HEK293 (cell line): Measurements from ENCODE around the gene CD9.

Experiments used
- CTCF ChIA-PET: fragments of 350-600 bp; formaldehyde crosslinking; extraction: SDS; loops from one replicate; lab custom pipeline; 2021; ENCODE audit warnings: antibody characterized with exemption; lab: Yijun Ruan, JAX
- POLR2A ChIA-PET: fragments of 300-600 bp; formaldehyde crosslinking; extraction: SDS; loops from one replicate; lab custom pipeline; 2020; ENCODE audit warnings: antibody characterized with exemption, inconsistent platforms; lab: Yijun Ruan, JAX
- H3K27ac ChIP-seq: fragments of 200-500 bp; sonication (Bioruptor generic); 2 replicates; pipeline ENCODE4 v1.5.1; 2014; ENCODE audit warnings: low read depth, low read length, control low read depth, inconsistent platforms; ENCODE audit errors: extremely low read depth
- H3K36me3 ChIP-seq, 2 experiments: fragments of 200-500 bp in 1 of 2; sonication (Bioruptor generic) in 1 of 2; 1 replicate in 1 of 2; 2 replicates in 1 of 2; pipeline ENCODE4 v1.5.1; 2014 to 2017; ENCODE audit warnings: inconsistent platforms in 2 of 2, low read length in 2 of 2; ENCODE audit not compliant: control insufficient read depth in 2 of 2, insufficient read depth in 1 of 2
- H3K4me1 ChIP-seq: fragments of 200-500 bp; sonication (Bioruptor generic); 2 replicates; pipeline ENCODE4 v1.5.1; 2014; ENCODE audit warnings: mild to moderate bottlenecking, low read length, inconsistent platforms; ENCODE audit not compliant: control insufficient read depth, insufficient read depth
- H3K4me3 ChIP-seq: 2 replicates; pipeline ENCODE4 v1.5.1; 2011; ENCODE audit warnings: low read depth, mild to moderate bottlenecking, control low read depth, low read length, moderate library complexity
- H3K9me3 ChIP-seq: fragments of 200-500 bp; sonication (Bioruptor generic); 2 replicates; pipeline ENCODE4 v1.5.1; 2014; ENCODE audit warnings: low read depth, low read length, inconsistent platforms; ENCODE audit not compliant: control insufficient read depth, insufficient read depth
- YY2 ChIP-seq: fragments of 450-650 bp; formaldehyde crosslinking; IDR thresholded peaks from 2 replicates; pipeline ENCODE4 v1.5.1; 2016; ENCODE audit warnings: missing biosample characterization, missing genetic modification characterization
- ZBTB21 ChIP-seq: fragments of 450-650 bp; formaldehyde crosslinking; IDR thresholded peaks from 2 replicates; pipeline ENCODE4 v1.5.1; 2017; ENCODE audit warnings: missing biosample characterization, missing genetic modification characterization
- ZBTB48 ChIP-seq: fragments of 450-650 bp; formaldehyde crosslinking; IDR thresholded peaks from 2 replicates; pipeline ENCODE4 v1.5.1; 2016; ENCODE audit warnings: missing biosample characterization, missing genetic modification characterization
- ZBTB8A ChIP-seq: fragments of 450-650 bp; formaldehyde crosslinking; IDR thresholded peaks from 2 replicates; pipeline ENCODE4 v1.5.1; 2016; ENCODE audit warnings: missing biosample characterization, missing genetic modification characterization
- ZNF112 ChIP-seq: fragments of 450-650 bp; formaldehyde crosslinking; IDR thresholded peaks from 2 replicates; pipeline ENCODE4 v1.5.0; 2017; ENCODE audit warnings: missing biosample characterization, missing genetic modification characterization
- ZNF114 ChIP-seq: fragments of 450-650 bp; formaldehyde crosslinking; IDR thresholded peaks from 2 replicates; pipeline ENCODE4 v1.5.0; 2017; ENCODE audit warnings: missing biosample characterization, missing genetic modification characterization
- ZNF121 ChIP-seq: fragments of 450-650 bp; formaldehyde crosslinking; IDR thresholded peaks from 2 replicates; pipeline ENCODE4 v1.5.1; 2016; ENCODE audit warnings: missing biosample characterization, missing genetic modification characterization
- ZNF214 ChIP-seq: fragments of 450-650 bp; formaldehyde crosslinking; IDR thresholded peaks from 2 replicates; pipeline ENCODE4 v1.5.1; 2017; ENCODE audit warnings: missing biosample characterization, mild to moderate bottlenecking, missing genetic modification characterization, borderline replicate concordance
- ZNF335 ChIP-seq: fragments of 450-650 bp; formaldehyde crosslinking; conservative IDR thresholded peaks from 2 replicates; pipeline ENCODE4 v1.5.1; 2016; ENCODE audit warnings: missing biosample characterization, missing genetic modification characterization
- ZNF394 ChIP-seq: fragments of 450-650 bp; formaldehyde crosslinking; IDR thresholded peaks from 2 replicates; pipeline ENCODE4 v1.5.1; 2016; ENCODE audit warnings: missing biosample characterization, missing genetic modification characterization, mild to moderate bottlenecking, moderate library complexity, borderline replicate concordance
- ZNF426 ChIP-seq: fragments of 450-650 bp; formaldehyde crosslinking; IDR thresholded peaks from 2 replicates; pipeline ENCODE4 v1.5.1; 2017; ENCODE audit warnings: missing biosample characterization, missing genetic modification characterization, mild to moderate bottlenecking, inconsistent platforms, moderate library complexity
- ZNF514 ChIP-seq: fragments of 450-650 bp; formaldehyde crosslinking; IDR thresholded peaks from 2 replicates; pipeline ENCODE4 v1.5.1; 2016; ENCODE audit warnings: missing biosample characterization, missing genetic modification characterization
- ZNF521 ChIP-seq: fragments of 450-650 bp; formaldehyde crosslinking; IDR thresholded peaks from 2 replicates; pipeline ENCODE4 v1.5.1; 2017; ENCODE audit warnings: missing biosample characterization, mild to moderate bottlenecking, missing genetic modification characterization
- ZNF530 ChIP-seq: fragments of 450-650 bp; formaldehyde crosslinking; IDR thresholded peaks from 2 replicates; pipeline ENCODE4 v1.5.1; 2016; ENCODE audit warnings: low read depth, missing biosample characterization, missing genetic modification characterization
- ZNF664 ChIP-seq: fragments of 450-650 bp; formaldehyde crosslinking; IDR thresholded peaks from 2 replicates; pipeline ENCODE4 v1.5.1; 2016; ENCODE audit warnings: missing biosample characterization, missing genetic modification characterization
- ZNF768 ChIP-seq: fragments of 450-650 bp; formaldehyde crosslinking; IDR thresholded peaks from 2 replicates; pipeline ENCODE4 v1.5.1; 2018; ENCODE audit warnings: missing biosample characterization, mild to moderate bottlenecking, missing genetic modification characterization
- ZNF791 ChIP-seq: fragments of 450-650 bp; formaldehyde crosslinking; IDR thresholded peaks from 2 replicates; pipeline ENCODE4 v1.5.1; 2016; ENCODE audit warnings: missing biosample characterization, missing genetic modification characterization
- ZNF843 ChIP-seq: fragments of 450-650 bp; formaldehyde crosslinking; IDR thresholded peaks from 2 replicates; pipeline ENCODE4 v1.5.1; 2016; ENCODE audit warnings: missing biosample characterization, missing genetic modification characterization
- ZSCAN16 ChIP-seq: fragments of 450-650 bp; formaldehyde crosslinking; IDR thresholded peaks from 2 replicates; pipeline ENCODE4 v1.5.1; 2016; ENCODE audit warnings: missing biosample characterization, missing genetic modification characterization
- TF ChIP-seq, protein P1 (sequence below): fragments of 450-650 bp; formaldehyde crosslinking; IDR thresholded peaks from 2 replicates; pipeline ENCODE4 v1.5.1; 2016; ENCODE audit warnings: missing biosample characterization, missing genetic modification characterization
- TF ChIP-seq, protein P2 (sequence below): fragments of 450-650 bp; formaldehyde crosslinking; IDR thresholded peaks from 2 replicates; pipeline ENCODE4 v1.5.1; 2016; ENCODE audit warnings: missing biosample characterization, missing genetic modification characterization, low read depth
- TF ChIP-seq, protein P3 (sequence below): fragments of 450-650 bp; formaldehyde crosslinking; IDR thresholded peaks from 2 replicates; pipeline ENCODE4 v1.5.1; 2017; ENCODE audit warnings: missing biosample characterization, missing genetic modification characterization
- TF ChIP-seq, protein P4 (sequence below): fragments of 450-650 bp; formaldehyde crosslinking; IDR thresholded peaks from 2 replicates; pipeline ENCODE4 v1.5.1; 2016; ENCODE audit warnings: missing biosample characterization, missing genetic modification characterization
- TF ChIP-seq, protein P5 (sequence below): fragments of 450-650 bp; formaldehyde crosslinking; IDR thresholded peaks from 2 replicates; pipeline ENCODE4 v1.5.1; 2016; ENCODE audit warnings: missing biosample characterization, missing genetic modification characterization
- TF ChIP-seq, protein P6 (sequence below): fragments of 450-650 bp; formaldehyde crosslinking; IDR thresholded peaks from 2 replicates; pipeline ENCODE4 v1.5.1; 2016; ENCODE audit warnings: missing biosample characterization, missing genetic modification characterization

Gene CD9

DNA sequence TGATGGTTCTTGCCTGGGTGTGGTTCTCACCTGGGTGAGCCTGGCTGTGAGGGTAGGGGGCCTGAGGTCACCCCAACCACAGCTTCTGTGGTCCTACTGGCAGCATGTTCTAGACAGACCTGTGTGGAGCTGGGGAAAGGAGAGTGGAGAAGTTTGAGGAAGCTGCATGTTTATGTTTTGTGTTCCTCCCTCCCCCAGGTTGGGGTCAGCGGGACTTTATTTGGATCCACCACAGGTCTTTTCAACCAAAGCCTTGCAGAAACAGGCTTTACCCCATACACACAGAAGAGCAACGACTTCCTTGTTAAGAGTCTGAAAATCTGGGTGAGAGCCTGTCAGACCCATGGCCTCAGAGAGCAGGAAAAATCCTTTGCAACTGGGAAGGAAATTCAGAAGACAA, 5.6 kb downstream of the CD9 start (continued):
- TF ChIP-seq ZNF426 (tag by site-specific recombination) (no peak), ZNF112 (tag by site-specific recombination) (no peak), ZNF530 (tag by site-specific recombination) (no peak), ZNF521 (no peak)

DNA sequence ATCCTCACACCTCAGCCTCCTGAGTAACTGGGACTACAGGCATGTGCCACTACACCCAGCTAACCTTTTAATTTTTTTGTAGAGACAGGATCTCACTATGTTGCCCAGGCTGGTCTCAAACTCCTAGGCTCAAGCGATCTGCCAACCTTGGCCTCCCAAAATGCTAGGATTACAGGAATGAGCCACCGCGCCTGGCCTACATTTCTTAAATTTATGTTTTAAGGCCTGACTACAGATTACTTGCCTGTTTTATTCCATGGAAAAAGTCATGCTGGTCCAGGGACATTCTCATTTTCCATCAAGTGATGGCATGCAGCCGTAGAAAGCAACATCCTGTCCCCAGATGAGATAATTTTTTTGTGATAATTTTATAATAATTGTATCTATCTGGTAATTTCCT, 6.1 kb downstream of the CD9 start:
- peaks cover 0 to 3% of the 10 kb centered on the region in 2 experiments; a peak in 2 of 3 replicates for H3K36me3 ChIP-seq
- no peaks in the 10 kb centered on the region for H3K9me3 ChIP-seq
- no peaks in the 10 kb centered on the region for H3K4me1 ChIP-seq
- ChIA-PET CTCF (no interaction called here), POLR2A (no interaction called here)
- TF ChIP-seq ZNF114 (tag by site-specific recombination) (no peak), ZNF514 (tag by site-specific recombination) (no peak), ZNF121 (tag by site-specific recombination) (0 out of 2 replicates have a peak, but pooled peaks have one; percentile 31), ZBTB48 (tag by site-specific recombination) (no peak)
- TF ChIP-seq, protein P1, sequence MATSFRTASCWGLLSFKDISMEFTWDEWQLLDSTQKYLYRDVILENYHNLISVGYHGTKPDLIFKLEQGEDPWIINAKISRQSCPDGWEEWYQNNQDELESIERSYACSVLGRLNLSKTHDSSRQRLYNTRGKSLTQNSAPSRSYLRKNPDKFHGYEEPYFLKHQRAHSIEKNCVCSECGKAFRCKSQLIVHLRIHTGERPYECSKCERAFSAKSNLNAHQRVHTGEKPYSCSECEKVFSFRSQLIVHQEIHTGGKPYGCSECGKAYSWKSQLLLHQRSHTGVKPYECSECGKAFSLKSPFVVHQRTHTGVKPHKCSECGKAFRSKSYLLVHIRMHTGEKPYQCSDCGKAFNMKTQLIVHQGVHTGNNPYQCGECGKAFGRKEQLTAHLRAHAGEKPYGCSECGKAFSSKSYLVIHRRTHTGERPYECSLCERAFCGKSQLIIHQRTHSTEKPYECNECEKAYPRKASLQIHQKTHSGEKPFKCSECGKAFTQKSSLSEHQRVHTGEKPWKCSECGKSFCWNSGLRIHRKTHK = no peak
- no peak overlapping the region for H3K4me3 ChIP-seq
- no peak overlapping the region for H3K27ac ChIP-seq

DNA sequence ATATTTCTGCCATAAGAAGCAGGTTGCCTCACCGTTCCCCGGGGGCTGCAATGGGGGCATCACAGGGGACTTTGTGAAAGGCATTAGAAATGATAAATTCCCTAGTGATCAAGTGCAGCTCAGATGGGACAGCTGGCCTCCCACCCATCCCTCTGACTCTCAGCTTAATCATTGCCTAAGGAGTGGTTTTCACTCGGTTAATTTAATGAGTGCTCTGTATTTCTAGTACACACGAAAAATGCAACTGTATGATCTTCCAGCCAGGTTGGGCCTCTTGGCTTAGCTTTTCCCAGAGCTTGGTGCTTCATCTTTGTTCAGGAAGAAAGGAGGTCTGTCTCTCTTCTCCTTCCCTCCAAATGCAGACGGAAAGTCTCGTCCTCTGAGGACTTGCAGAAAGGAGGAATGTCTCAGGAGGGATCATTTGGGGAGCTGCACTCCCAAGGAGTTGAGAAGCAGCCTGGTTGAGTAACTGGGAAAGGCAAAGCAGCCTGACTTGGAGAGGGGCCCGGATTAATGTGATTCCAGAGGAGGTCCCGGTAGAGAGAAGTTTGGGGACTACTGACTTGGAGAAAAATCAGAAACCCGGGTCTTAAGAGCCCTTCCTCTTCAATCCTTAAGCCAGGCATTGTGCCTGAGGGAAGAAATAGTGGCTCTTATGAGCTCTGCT, 7.2 kb downstream of the CD9 start:
- no peak overlapping the region for H3K27ac ChIP-seq
- H3K4me3 ChIP-seq = no peak overlapping the region
- ChIA-PET CTCF (interaction anchor here (0.6 to 1.4 kb wide), 3 partner anchors 8 to 313 kb away, joined by 4 to 5 read pairs (median 4); no protein-coding TSS in a partner anchor), POLR2A (interaction anchor here (1.2 kb wide), 1 partner anchor 12 kb away, joined by 3 read pairs; no protein-coding TSS in a partner anchor)
- H3K36me3 ChIP-seq = peaks cover 0 to 2% of the 10 kb centered on the region in 2 experiments; a peak in 2 of 3 replicates
- no peaks in the 10 kb centered on the region for H3K4me1 ChIP-seq
- H3K9me3 ChIP-seq = no peaks in the 10 kb centered on the region
- TF ChIP-seq ZNF214 (tag by site-specific recombination) (no peak), ZNF664 (tag by site-specific recombination) (no peak), ZBTB21 (tag by site-specific recombination) (no peak), ZBTB8A (tag by site-specific recombination) (no peak), YY2 (tag by site-specific recombination) (no peak), ZNF394 (tag by site-specific recombination) (no peak), ZNF768 (tag by site-specific recombination) (no peak), ZNF791 (tag by site-specific recombination) (no peak), ZNF335 (no peak), ZNF843 (tag by site-specific recombination) (no peak), ZSCAN16 (tag by site-specific recombination) (no peak)
- TF ChIP-seq, protein P2, sequence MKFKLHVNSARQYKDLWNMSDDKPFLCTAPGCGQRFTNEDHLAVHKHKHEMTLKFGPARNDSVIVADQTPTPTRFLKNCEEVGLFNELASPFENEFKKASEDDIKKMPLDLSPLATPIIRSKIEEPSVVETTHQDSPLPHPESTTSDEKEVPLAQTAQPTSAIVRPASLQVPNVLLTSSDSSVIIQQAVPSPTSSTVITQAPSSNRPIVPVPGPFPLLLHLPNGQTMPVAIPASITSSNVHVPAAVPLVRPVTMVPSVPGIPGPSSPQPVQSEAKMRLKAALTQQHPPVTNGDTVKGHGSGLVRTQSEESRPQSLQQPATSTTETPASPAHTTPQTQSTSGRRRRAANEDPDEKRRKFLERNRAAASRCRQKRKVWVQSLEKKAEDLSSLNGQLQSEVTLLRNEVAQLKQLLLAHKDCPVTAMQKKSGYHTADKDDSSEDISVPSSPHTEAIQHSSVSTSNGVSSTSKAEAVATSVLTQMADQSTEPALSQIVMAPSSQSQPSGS (tag by site-specific recombination) = no peak
- TF ChIP-seq, protein P3, sequence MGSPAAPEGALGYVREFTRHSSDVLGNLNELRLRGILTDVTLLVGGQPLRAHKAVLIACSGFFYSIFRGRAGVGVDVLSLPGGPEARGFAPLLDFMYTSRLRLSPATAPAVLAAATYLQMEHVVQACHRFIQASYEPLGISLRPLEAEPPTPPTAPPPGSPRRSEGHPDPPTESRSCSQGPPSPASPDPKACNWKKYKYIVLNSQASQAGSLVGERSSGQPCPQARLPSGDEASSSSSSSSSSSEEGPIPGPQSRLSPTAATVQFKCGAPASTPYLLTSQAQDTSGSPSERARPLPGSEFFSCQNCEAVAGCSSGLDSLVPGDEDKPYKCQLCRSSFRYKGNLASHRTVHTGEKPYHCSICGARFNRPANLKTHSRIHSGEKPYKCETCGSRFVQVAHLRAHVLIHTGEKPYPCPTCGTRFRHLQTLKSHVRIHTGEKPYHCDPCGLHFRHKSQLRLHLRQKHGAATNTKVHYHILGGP = no peak
- TF ChIP-seq, protein P4, sequence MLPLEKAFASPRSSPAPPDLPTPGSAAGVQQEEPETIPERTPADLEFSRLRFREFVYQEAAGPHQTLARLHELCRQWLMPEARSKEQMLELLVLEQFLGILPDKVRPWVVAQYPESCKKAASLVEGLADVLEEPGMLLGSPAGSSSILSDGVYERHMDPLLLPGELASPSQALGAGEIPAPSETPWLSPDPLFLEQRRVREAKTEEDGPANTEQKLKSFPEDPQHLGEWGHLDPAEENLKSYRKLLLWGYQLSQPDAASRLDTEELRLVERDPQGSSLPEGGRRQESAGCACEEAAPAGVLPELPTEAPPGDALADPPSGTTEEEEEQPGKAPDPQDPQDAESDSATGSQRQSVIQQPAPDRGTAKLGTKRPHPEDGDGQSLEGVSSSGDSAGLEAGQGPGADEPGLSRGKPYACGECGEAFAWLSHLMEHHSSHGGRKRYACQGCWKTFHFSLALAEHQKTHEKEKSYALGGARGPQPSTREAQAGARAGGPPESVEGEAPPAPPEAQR = no peak
- TF ChIP-seq, protein P5, sequence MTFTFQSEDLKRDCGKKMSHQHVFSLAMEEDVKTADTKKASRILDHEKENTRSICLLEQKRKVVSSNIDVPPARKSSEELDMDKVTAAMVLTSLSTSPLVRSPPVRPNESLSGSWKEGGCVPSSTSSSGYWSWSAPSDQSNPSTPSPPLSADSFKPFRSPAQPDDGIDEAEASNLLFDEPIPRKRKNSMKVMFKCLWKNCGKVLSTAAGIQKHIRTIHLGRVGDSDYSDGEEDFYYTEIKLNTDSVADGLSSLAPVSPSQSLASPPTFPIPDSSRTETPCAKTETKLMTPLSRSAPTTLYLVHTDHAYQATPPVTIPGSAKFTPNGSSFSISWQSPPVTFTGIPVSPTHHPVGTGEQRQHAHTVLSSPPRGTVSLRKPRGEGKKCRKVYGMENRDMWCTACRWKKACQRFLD (tag by site-specific recombination) = no peak
- TF ChIP-seq, protein P6, sequence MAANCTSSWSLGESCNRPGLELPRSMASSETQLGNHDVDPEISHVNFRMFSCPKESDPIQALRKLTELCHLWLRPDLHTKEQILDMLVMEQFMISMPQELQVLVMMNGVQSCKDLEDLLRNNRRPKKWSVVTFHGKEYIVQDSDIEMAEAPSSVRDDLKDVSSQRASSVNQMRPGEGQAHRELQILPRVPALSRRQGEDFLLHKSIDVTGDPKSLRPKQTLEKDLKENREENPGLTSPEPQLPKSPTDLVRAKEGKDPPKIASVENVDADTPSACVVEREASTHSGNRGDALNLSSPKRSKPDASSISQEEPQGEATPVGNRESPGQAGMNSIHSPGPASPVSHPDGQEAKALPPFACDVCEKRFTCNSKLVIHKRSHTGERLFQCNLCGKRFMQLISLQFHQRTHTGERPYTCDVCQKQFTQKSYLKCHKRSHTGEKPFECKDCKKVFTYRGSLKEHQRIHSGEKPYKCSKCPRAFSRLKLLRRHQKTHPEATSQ = no peak
